Esophagus muscularis mucosa (tissue), 4 donors: Measurements from ENCODE around the gene SEZ6L2. TPM values are rescaled to one million over a fixed set of nuclear protein-coding genes. Genes with fewer than 3 reads are reported as not detected.
"Not testable (repeated sequence)": the region's sequence is repeated elsewhere in the genome, so short reads cannot be mapped to it uniquely, and the experiment has no call there.

Experiments used
- DNase-seq: peaks from one replicate; pipeline ENCODE4 v3.0.0-alpha.2; 2017; ENCODE audit errors: extremely low spot score
- H3K27ac ChIP-seq, 4 donors: fragments of 200-600 bp; sonication (generic); replicated peaks in 1 of 4; 1 replicate in 3 of 4; 2 replicates in 1 of 4; pipeline ENCODE4 v1.5.1; 2016 to 2019; ENCODE audit warnings: mild to moderate bottlenecking in 1 of 4
- H3K27me3 ChIP-seq, 4 donors: fragments of 200-600 bp; sonication (generic); one replicate each; pipeline versions ENCODE4 v1.5.1 to v1.6.0; 2016 to 2019
- H3K36me3 ChIP-seq, 4 donors: fragments of 200-600 bp; sonication (generic); one replicate each; pipeline ENCODE4 v1.5.1; 2016 to 2019
- H3K4me1 ChIP-seq, 4 donors: fragments of 200-600 bp; sonication (generic); one replicate each; pipeline ENCODE4 v1.5.1; 2016 to 2019
- H3K4me3 ChIP-seq, 4 donors: fragments of 200-600 bp; sonication (generic); 1 replicate in 2 of 4; 2 replicates in 2 of 4; pipeline ENCODE4 v1.5.1; 2016 to 2019; ENCODE audit warnings: mild to moderate bottlenecking in 4 of 4, moderate library complexity in 1 of 4
- H3K9me3 ChIP-seq, 4 donors: fragments of 200-600 bp; sonication (generic); 1 replicate in 3 of 4; 2 replicates in 1 of 4; pipeline ENCODE4 v1.5.1; 2016 to 2019
- EP300 ChIP-seq: sonication (generic); formaldehyde crosslinking; IDR thresholded peaks from one replicate; pipeline ENCODE4 v1.6.1; 2017; ENCODE audit warnings: antibody characterized with exemption
- POLR2A ChIP-seq: fragments of 450-650 bp; IDR thresholded peaks from one replicate; pipeline ENCODE4 v1.6.1; 2017; ENCODE audit warnings: antibody characterized with exemption, moderate library complexity, mild to moderate bottlenecking, low read depth
- POLR2AphosphoS5 ChIP-seq, 2 donors: sonication (generic); formaldehyde crosslinking; IDR thresholded peaks; one replicate each; pipeline ENCODE4 v1.6.1; 2017; ENCODE audit warnings: antibody characterized with exemption in 2 of 2
- WGBS: methylation state at CpG from one replicate; pipeline ENCODE4 v1.1.5; 2018; 5-methylcytosine and 5-hydroxymethylcytosine counted together
- intact Hi-C: fragments of 100-400 bp; cut with DNase I; formaldehyde crosslinking; loops from one replicate; pipeline ENCODE4 v1.15.1; 2023
- total RNA-seq, 4 donors: library from RNA; depleted of rRNA; stranded (reverse); fragments of >200 nt; gene quantifications; one replicate each; pipeline versions ENCODE4 v1.1.0 to v1.2.1, GENCODE V29; 2016
- TF ChIP-seq, protein P1 (sequence below), 3 experiments: fragments of 200-600 bp in 2 of 3; fragments of 450-650 bp in 1 of 3; sonication (generic) in 2 of 3; IDR thresholded peaks; one replicate each; pipeline ENCODE4 v1.5.1; 2017 to 2019; ENCODE audit warnings: antibody characterized with exemption in 3 of 3, mild to moderate bottlenecking in 2 of 3, moderate library complexity in 1 of 3

SEZ6L2 gene
- total RNA-seq, 4 donors from 2014 or later, result 0.84 to 7.9 (median 1.0) TPM

DNA sequence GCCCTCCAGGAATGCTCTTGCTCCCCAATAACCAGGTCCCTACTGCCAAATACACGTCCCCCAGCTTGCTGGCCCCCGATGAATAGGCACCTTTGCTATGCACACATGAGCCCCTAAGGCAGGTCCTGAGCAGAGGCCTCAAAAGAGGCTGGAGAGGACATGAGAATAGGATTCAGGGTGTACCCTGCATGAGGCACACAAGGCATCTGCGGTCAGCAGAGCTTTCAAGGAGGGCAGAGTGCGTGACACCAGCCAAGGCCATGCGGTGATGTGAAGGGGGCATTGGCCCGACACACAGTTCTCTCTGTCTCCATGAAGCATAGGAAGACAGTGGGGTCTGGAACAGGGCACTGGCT lies 6.9 kb downstream of the SEZ6L2 start:
- Histone ChIP-seq H3K36me3 (no peaks in the 10 kb centered on the region), H3K27ac (no peak overlapping the region), H3K9me3 (no peaks in the 10 kb centered on the region), H3K4me1 (no peaks in the 10 kb centered on the region), H3K4me3 (no peak overlapping the region), H3K27me3 (peaks cover 0 to 19% (median 5%) of the 10 kb centered on the region in 4 donors)
- DNase-seq, result no peak
- 83% methylated on average over 3 of the region's 6 CpGs for WGBS
- TF ChIP-seq POLR2AphosphoS5 (IDR thresholded peaks at IDR 0.05) (no peak), POLR2A (no peak), EP300 (no peak)
- TF ChIP-seq, protein P1, sequence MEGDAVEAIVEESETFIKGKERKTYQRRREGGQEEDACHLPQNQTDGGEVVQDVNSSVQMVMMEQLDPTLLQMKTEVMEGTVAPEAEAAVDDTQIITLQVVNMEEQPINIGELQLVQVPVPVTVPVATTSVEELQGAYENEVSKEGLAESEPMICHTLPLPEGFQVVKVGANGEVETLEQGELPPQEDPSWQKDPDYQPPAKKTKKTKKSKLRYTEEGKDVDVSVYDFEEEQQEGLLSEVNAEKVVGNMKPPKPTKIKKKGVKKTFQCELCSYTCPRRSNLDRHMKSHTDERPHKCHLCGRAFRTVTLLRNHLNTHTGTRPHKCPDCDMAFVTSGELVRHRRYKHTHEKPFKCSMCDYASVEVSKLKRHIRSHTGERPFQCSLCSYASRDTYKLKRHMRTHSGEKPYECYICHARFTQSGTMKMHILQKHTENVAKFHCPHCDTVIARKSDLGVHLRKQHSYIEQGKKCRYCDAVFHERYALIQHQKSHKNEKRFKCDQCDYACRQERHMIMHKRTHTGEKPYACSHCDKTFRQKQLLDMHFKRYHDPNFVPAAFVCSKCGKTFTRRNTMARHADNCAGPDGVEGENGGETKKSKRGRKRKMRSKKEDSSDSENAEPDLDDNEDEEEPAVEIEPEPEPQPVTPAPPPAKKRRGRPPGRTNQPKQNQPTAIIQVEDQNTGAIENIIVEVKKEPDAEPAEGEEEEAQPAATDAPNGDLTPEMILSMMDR (IDR thresholded peaks at IDR 0.05), result no peak
- intact Hi-C loops, result no loop called here

DNA sequence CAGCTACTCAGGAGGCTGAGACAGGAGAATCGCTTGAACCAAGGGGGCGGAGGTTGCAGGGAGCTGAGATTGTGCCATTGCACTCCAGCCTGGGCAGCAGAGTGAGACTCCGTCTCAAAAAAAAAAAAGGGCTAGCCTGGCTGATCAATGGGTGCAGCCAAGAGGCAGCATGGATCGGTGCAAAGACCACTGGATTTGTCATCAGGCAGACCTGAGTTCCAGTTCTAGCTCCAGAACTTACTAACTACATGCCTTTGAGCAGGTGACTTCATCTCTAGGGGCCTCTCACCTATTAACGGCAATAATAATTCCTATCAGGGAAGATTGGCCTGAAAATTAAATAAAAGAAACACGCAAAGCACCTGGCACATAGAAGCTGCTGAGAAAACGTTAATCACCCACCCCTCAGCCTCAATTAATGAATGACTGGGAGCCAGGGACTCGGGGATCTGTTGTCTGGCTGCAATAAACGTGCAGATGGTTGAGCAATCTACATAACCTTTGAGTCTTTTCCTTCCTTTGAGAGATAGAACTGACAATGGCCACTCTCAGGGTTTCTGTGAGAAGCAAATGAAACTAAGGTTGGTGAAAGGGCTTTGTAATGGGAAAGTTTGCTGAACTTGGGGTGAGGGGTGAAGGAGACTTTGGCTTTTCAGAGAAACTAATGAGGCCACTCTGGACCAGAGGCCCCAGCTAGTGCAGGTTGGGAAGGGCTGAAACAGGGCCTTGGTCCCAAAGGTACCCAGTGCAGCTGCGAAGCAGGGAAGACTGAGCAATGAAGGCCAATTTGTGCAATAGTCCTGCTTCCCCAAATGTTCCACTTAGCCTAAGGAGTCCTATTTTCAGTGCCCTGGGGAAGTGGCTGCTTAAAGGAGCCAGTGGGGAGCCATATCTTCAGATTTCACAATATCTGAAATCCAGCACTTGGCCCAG lies 7.6 kb downstream of the SEZ6L2 start:
- H3K4me3 ChIP-seq, result no peak overlapping the region
- intact Hi-C loops, result no loop called here
- no peaks in the 10 kb centered on the region for H3K4me1 ChIP-seq
- no peak for DNase-seq
- peaks cover 0 to 13% (median 1%) of the 10 kb centered on the region in 4 donors for H3K27me3 ChIP-seq
- H3K27ac ChIP-seq, result no peak overlapping the region
- H3K9me3 ChIP-seq, result no peaks in the 10 kb centered on the region
- TF ChIP-seq, protein P1 (IDR thresholded peaks at IDR 0.05), result no peak
- WGBS, result 62% methylated on average over 10 of the region's 10 CpGs
- no peaks in the 10 kb centered on the region for H3K36me3 ChIP-seq

DNA sequence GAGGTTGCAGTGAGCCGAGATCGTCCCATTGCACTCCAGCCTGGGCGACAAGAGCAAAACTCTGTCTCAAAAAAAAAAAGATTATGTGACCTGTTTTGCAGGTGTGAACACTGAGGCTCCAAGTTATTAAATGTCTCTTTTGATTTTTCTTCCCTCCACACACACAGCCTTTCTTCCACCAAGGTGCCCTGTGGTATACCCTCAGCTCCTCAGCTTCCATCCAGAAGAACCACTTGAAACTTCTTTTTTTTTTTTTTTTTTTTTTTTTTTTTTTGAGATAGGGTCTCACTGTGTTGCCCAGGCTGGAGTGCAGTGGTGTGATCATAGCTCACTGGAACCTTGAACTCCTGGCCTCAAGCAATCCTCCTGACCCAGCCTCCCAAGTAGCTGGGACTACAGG lies 10.0 kb downstream of the SEZ6L2 start:
- H3K27me3 ChIP-seq, H3K27ac ChIP-seq, DNase-seq, intact Hi-C loops, H3K4me3 ChIP-seq, H3K9me3 ChIP-seq, H3K36me3 ChIP-seq, H3K4me1 ChIP-seq: not testable (repeated sequence)
- 89% methylated on average over 3 of the region's 3 CpGs for WGBS

DNA sequence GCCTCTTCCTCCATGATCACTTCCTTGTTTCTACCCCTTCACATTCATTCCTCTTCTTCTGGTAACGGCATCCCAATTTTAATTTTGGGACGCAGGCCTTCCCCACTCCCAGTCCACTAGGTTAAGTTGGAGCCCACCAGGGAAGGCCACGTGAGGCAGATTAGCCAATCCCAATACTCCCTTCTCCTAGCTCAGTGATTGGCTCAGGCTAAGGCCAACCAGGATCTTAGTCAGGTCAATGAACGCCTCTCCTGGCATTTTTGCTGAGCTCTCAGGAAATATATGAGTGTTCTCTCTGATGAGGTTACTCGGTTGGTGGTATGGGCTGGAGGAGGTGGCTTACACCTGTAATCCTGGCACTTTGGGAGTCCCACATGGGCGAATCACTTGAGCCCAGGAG lies 15.4 kb downstream of the SEZ6L2 start:
- no peak overlapping the region for H3K27ac ChIP-seq
- TF ChIP-seq POLR2AphosphoS5 (IDR thresholded peaks at IDR 0.05) (no peak), EP300 (no peak), POLR2A (no peak)
- TF ChIP-seq, protein P1 (IDR thresholded peaks at IDR 0.05), result no peak
- no peaks in the 10 kb centered on the region for H3K4me1 ChIP-seq
- H3K27me3 ChIP-seq, result peaks cover 0 to 17% (median 0%) of the 10 kb centered on the region in 4 donors
- H3K9me3 ChIP-seq, result no peaks in the 10 kb centered on the region
- no peaks in the 10 kb centered on the region for H3K36me3 ChIP-seq
- H3K4me3 ChIP-seq, result no peak overlapping the region
- intact Hi-C loops, result no loop called here
- no peak for DNase-seq
- 67% methylated on average over 6 of the region's 6 CpGs for WGBS

DNA sequence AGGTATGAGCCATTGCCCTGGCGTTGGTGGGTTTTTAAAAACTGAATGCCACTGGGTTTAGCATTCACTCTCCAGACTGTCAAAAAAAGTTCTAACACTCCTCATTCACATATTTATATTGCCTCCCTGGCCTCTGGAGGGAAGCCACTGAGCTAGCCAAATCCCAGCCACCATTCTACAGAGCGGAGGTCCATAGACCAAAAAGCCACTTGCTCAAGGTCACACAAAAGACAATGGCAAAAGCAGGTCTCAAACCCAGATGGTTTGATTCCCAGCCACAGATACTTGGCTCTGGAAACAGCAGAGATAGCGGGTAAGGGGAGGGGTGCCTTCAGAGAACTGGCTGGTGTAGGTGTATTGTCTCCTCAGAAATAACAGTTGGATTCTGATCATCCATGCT lies 18.3 kb downstream of the SEZ6L2 start:
- intact Hi-C loops, result no loop called here
- Histone ChIP-seq H3K27ac (no peak overlapping the region), H3K4me3 (no peak overlapping the region), H3K9me3 (peaks cover 0 to 4% (median 0%) of the 10 kb centered on the region in 4 donors), H3K27me3 (peaks cover 0 to 47% (median 21%) of the 10 kb centered on the region in 4 donors), H3K4me1 (peaks cover 0 to 16% (median 8%) of the 10 kb centered on the region in 4 donors), H3K36me3 (no peaks in the 10 kb centered on the region)
- TF ChIP-seq, protein P1 (IDR thresholded peaks at IDR 0.05), result no peak
- TF ChIP-seq EP300, result no peak
- no peak for TF ChIP-seq POLR2A
- no peak for TF ChIP-seq POLR2AphosphoS5 (IDR thresholded peaks at IDR 0.05)
- no peak for DNase-seq
- 88% methylated on average over 3 of the region's 3 CpGs for WGBS
